Measurements from ENCODE around the gene ETS1.

DNA sequence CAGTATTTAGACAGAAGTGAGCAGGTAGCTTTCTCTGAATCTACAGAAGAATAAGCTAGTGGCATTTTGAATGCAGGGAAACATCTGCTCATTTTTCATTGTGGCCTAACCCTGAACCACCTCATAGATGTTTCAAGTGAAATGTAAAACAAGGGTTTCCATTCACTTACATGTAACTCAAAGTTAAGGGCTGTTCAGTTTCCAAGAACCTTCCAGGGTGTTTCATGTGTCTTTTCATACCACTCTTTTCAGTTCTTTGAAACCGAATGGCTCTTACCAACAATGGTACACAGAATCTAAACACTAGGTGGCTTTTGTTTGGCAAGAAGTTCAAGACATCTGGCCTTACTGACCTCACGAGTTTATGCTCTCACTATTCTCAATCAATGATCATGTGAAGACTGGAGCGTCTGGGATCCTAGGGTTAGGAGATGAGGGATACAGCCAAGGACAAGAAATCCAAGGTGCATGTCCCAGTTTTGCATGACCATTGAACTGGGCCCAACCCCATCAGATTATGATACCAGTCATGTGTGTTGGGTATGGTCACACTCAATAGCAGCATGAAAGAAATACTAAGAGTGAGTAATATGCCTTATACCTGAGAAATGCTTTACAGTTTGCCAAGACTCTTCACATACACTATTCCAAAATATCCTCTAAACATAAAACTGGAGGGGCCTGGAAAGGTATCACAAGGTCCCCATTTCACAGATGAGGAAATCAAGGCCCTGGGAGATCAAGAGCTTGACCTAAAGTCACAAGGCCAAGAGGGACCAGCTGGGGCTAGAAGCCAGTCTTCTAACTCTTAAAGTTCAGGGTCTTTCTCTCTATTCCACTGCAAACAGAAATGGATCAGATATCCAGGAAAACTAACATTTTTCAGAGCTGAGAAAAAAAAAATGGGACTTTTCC, 92.7 kb downstream of the ETS1 start:
- TF ChIP-seq, protein P1, sequence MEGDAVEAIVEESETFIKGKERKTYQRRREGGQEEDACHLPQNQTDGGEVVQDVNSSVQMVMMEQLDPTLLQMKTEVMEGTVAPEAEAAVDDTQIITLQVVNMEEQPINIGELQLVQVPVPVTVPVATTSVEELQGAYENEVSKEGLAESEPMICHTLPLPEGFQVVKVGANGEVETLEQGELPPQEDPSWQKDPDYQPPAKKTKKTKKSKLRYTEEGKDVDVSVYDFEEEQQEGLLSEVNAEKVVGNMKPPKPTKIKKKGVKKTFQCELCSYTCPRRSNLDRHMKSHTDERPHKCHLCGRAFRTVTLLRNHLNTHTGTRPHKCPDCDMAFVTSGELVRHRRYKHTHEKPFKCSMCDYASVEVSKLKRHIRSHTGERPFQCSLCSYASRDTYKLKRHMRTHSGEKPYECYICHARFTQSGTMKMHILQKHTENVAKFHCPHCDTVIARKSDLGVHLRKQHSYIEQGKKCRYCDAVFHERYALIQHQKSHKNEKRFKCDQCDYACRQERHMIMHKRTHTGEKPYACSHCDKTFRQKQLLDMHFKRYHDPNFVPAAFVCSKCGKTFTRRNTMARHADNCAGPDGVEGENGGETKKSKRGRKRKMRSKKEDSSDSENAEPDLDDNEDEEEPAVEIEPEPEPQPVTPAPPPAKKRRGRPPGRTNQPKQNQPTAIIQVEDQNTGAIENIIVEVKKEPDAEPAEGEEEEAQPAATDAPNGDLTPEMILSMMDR (IDR thresholded peaks at IDR 0.05) = peak; percentile 9; the same call in 1 of the 2 replicates
- TF ChIP-seq POLR2AphosphoS5 (IDR thresholded peaks at IDR 0.05; ENCODE audit: low read depth, low read length) = no peak
